ENCODE data around the gene TBC1D13. TPM values are rescaled to one million over a fixed set of nuclear protein-coding genes. Genes with fewer than 3 reads are reported as not detected.
"Not testable (repeated sequence)": the region's sequence is repeated elsewhere in the genome, so short reads cannot be mapped to it uniquely, and the experiment has no call there.

TBC1D13 gene
- total and polyA plus RNA-seq, 2 of the 4 experiments (the other 2 are of a cell fraction), result 9.1 to 26.4 TPM

DNA sequence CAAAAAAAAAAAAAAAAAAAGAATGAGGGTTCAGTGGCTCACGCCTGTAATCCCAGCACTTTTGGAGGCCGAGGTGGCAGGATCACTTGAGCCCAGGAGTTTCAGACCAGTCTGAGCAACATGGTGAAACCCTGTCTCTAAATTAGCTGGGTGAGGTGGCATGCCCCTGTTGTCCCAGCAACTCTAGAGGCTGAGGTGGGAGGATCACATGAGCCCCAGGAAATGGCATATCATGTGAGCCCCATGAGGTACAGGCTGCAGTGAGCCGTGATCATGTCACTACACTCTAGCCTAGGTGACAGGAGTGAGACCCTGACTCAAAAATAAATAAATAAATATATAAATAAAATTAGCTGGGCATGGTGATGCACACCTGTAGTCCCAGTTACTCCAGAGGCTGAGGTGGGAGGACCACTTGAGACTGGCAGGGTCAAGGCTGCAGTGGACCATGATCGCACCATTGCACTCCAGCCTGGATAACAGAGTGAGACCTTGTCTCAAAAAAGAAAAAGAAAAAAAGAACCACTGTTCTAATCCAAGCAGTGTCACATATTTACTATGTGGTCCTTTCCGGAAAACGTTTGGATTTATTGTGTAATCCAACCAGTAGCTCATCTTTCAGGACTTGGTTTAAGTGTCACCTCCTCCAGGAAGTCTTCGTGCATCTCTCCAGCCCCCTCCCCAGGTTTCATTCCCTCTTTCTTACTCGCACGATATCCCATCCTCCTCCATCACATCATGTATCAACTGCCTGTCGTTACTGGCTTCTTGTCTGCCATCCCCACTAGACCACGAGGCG, 54.8 kb downstream of the TBC1D13 start:
- TF ChIP-seq MXI1 (IDR thresholded peaks at IDR 0.05; ENCODE audit: borderline replicate concordance, low read depth, low read length) (no peak), NFE2L2 (IDR thresholded peaks at IDR 0.05; ENCODE audit: low read depth, low read length) (no peak), BHLHE40 (IDR thresholded peaks at IDR 0.05; ENCODE audit: low read depth, low read length) (no peak)
- TF ChIP-seq, protein P1, sequence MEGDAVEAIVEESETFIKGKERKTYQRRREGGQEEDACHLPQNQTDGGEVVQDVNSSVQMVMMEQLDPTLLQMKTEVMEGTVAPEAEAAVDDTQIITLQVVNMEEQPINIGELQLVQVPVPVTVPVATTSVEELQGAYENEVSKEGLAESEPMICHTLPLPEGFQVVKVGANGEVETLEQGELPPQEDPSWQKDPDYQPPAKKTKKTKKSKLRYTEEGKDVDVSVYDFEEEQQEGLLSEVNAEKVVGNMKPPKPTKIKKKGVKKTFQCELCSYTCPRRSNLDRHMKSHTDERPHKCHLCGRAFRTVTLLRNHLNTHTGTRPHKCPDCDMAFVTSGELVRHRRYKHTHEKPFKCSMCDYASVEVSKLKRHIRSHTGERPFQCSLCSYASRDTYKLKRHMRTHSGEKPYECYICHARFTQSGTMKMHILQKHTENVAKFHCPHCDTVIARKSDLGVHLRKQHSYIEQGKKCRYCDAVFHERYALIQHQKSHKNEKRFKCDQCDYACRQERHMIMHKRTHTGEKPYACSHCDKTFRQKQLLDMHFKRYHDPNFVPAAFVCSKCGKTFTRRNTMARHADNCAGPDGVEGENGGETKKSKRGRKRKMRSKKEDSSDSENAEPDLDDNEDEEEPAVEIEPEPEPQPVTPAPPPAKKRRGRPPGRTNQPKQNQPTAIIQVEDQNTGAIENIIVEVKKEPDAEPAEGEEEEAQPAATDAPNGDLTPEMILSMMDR (conservative IDR thresholded peaks at IDR 0.05; ENCODE audit: low read depth, low read length), result no peak
- H2BK15ac ChIP-seq (ENCODE audit: low read depth, low read length), result no peak overlapping the region
- no peak overlapping the region for H4K91ac ChIP-seq (ENCODE audit: insufficient read depth, low read depth, low read length)
- no peaks in the 10 kb centered on the region; the same call in 1 of the 2 replicates for H4K20me1 ChIP-seq (ENCODE audit: insufficient read depth, low read length)
- H3K9me3 ChIP-seq (ENCODE audit: control insufficient read depth, insufficient read depth, low read length), result no peaks in the 10 kb centered on the region
- no peak overlapping the region for H3K27ac ChIP-seq (ENCODE audit: insufficient read depth, low read length)
- intact Hi-C loops (cut with micrococcal nuclease), result no loop called here
- no peak overlapping the region for H3K4me3 ChIP-seq (ENCODE audit: insufficient read depth, low read depth, low read length)
- H3K23ac ChIP-seq (ENCODE audit: low read depth, low read length), result no peak overlapping the region
- no peak overlapping the region for H3K18ac ChIP-seq (ENCODE audit: low read depth, low read length)
- H2BK120ac ChIP-seq (ENCODE audit: low read depth, low read length), result no peak overlapping the region
- no peak overlapping the region for H3K14ac ChIP-seq (replicated peaks; ENCODE audit: low read depth, low read length)
- POLR2A ChIA-PET (ENCODE audit: unreplicated experiment), result no interaction called here
- H2BK20ac ChIP-seq (ENCODE audit: low read depth, low read length), result no peak overlapping the region
- peaks cover 3% of the 10 kb centered on the region; the same call in 1 of the 2 replicates for H3K36me3 ChIP-seq (ENCODE audit: control insufficient read depth, insufficient read depth, low read length)
- H3K4ac ChIP-seq (ENCODE audit: low read depth, low read length), result no peak overlapping the region
- dilution Hi-C loops (cut with HindIII; ENCODE audit: low sequenced_read_pairs, unreplicated experiment), result no loop called here
- peak overlapping the region; percentile 14 for H2AFZ ChIP-seq (replicated peaks; ENCODE audit: low read length, poor library complexity)
- no peak overlapping the region for H3K9ac ChIP-seq (ENCODE audit: low read depth, low read length)
- in situ Hi-C loops (cut with MboI; ENCODE audit: low sequenced_read_pairs), result no loop called here
- peaks cover 0 to 8% of the 10 kb centered on the region in 2 experiments; a peak in 1 of 4 replicates for H3K79me1 ChIP-seq (ENCODE audit: low read depth in 1 of 2, low read length in 2 of 2)
- H2AK5ac ChIP-seq (ENCODE audit: low read depth, low read length), result no peak overlapping the region
- no peaks in the 10 kb centered on the region for H3K4me1 ChIP-seq (ENCODE audit: control insufficient read depth, insufficient read depth, low read length)
- WGBS, 2 experiments (ENCODE audit: extremely low coverage in 2 of 2, insufficient read length in 1 of 2), result 100% methylated on average over 1 of the region's 12 CpGs; no CpG with 5 or more reads in 1 of the 2 experiments
- H3K56ac ChIP-seq (ENCODE audit: extremely low read depth, insufficient read depth, low read length), result no peak overlapping the region
- no peak overlapping the region for H4K8ac ChIP-seq (ENCODE audit: low read depth in 2 of 2, low read length in 2 of 2)
- ATAC-seq (ENCODE audit: low read depth), result no peak
- no peaks in the 10 kb centered on the region for H3K27me3 ChIP-seq (ENCODE audit: control insufficient read depth, insufficient read depth, low read length)
- H2AK9ac ChIP-seq (replicated peaks; ENCODE audit: low read depth, low read length, poor library complexity), result no peak overlapping the region
- 0 out of 2 replicates have a peak, but pooled peaks cover 3% of the 10 kb centered on the region for H3K9me1 ChIP-seq (ENCODE audit: insufficient read depth, low read length)
- no peak for DNase-seq
- no peak overlapping the region for H2BK5ac ChIP-seq (ENCODE audit: low read depth, low read length, poor library complexity, severe bottlenecking)
- no peak overlapping the region for H3K4me2 ChIP-seq (ENCODE audit: low read depth, low read length)
- BruUV-seq (replicated peaks), result no TSS peak
- CTCF ChIA-PET, result interaction anchor here (0.6 kb wide), 1 partner anchor 206 kb away, joined by 4 read pairs; no protein-coding TSS in a partner anchor
- H4K5ac ChIP-seq (ENCODE audit: low read depth, low read length), result no peak overlapping the region

DNA sequence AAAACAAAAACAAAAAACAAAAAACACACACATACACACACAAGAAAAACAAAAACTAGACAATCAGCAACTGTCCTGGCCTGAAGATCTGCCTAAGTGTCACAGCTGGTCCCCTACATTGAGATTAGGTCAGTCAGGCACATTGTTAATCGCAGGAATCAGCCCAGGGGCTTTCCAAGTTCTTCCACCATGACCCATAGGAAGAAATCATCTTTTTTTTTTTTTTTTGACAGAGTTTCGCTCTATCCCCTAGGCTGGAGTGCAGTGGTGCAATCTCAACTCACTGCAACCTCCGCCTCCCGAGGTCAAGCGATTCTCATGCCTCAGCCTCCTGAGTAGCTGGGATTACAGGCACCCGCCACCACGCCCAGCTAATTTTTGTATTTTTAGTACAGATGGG, 56.1 kb downstream of the TBC1D13 start:
- H3K9me3 ChIP-seq (ENCODE audit: control insufficient read depth, insufficient read depth, low read length); H2BK120ac ChIP-seq (ENCODE audit: low read depth, low read length); H4K5ac ChIP-seq (ENCODE audit: low read depth, low read length); POLR2A ChIA-PET (ENCODE audit: unreplicated experiment); H3K27ac ChIP-seq (ENCODE audit: insufficient read depth, low read length); H3K4me2 ChIP-seq (ENCODE audit: low read depth, low read length); BruUV-seq (replicated peaks); H2BK5ac ChIP-seq (ENCODE audit: low read depth, low read length, poor library complexity, severe bottlenecking); H4K8ac ChIP-seq (ENCODE audit: low read depth in 2 of 2, low read length in 2 of 2); H3K56ac ChIP-seq (ENCODE audit: extremely low read depth, insufficient read depth, low read length); H3K23ac ChIP-seq (ENCODE audit: low read depth, low read length); H2AK9ac ChIP-seq (replicated peaks; ENCODE audit: low read depth, low read length, poor library complexity); ATAC-seq (ENCODE audit: low read depth); H3K18ac ChIP-seq (ENCODE audit: low read depth, low read length); H2BK20ac ChIP-seq (ENCODE audit: low read depth, low read length); H3K4ac ChIP-seq (ENCODE audit: low read depth, low read length); H3K4me3 ChIP-seq (ENCODE audit: insufficient read depth, low read depth, low read length); H3K14ac ChIP-seq (replicated peaks; ENCODE audit: low read depth, low read length); H2BK15ac ChIP-seq (ENCODE audit: low read depth, low read length); H4K91ac ChIP-seq (ENCODE audit: insufficient read depth, low read depth, low read length); DNase-seq; dilution Hi-C loops (cut with HindIII; ENCODE audit: low sequenced_read_pairs, unreplicated experiment); H3K27me3 ChIP-seq (ENCODE audit: control insufficient read depth, insufficient read depth, low read length); H3K9me1 ChIP-seq (ENCODE audit: insufficient read depth, low read length); H2AK5ac ChIP-seq (ENCODE audit: low read depth, low read length); H3K36me3 ChIP-seq (ENCODE audit: control insufficient read depth, insufficient read depth, low read length); intact Hi-C loops (cut with micrococcal nuclease); H4K20me1 ChIP-seq (ENCODE audit: insufficient read depth, low read length); in situ Hi-C loops (cut with MboI; ENCODE audit: low sequenced_read_pairs); H3K4me1 ChIP-seq (ENCODE audit: control insufficient read depth, insufficient read depth, low read length); H3K9ac ChIP-seq (ENCODE audit: low read depth, low read length); H2AFZ ChIP-seq (replicated peaks; ENCODE audit: low read length, poor library complexity); CTCF ChIA-PET: not testable (repeated sequence)
- WGBS, 2 experiments (ENCODE audit: extremely low coverage in 2 of 2, insufficient read length in 1 of 2), result 71% methylated on average over 2 of the region's 7 CpGs; no CpG with 5 or more reads in 1 of the 2 experiments
- H3K79me1 ChIP-seq (ENCODE audit: low read depth in 1 of 2, low read length in 2 of 2), result peaks cover 0 to 14% of the 10 kb centered on the region in 2 experiments; a peak in 2 of 4 replicates

Data from IMR-90 (cell line).